HG03520 (cell line): ENCODE measurements around the gene ARFRP1.

Source experiments
- ATAC-seq: cut with Tn5 transposase; IDR thresholded peaks from one replicate; pipeline ENCODE4 v1.9.1; 2021; ENCODE audit warnings: mild to moderate bottlenecking, moderate library complexity; ENCODE audit not compliant: unreplicated experiment

The ARFRP1 gene

DNA sequence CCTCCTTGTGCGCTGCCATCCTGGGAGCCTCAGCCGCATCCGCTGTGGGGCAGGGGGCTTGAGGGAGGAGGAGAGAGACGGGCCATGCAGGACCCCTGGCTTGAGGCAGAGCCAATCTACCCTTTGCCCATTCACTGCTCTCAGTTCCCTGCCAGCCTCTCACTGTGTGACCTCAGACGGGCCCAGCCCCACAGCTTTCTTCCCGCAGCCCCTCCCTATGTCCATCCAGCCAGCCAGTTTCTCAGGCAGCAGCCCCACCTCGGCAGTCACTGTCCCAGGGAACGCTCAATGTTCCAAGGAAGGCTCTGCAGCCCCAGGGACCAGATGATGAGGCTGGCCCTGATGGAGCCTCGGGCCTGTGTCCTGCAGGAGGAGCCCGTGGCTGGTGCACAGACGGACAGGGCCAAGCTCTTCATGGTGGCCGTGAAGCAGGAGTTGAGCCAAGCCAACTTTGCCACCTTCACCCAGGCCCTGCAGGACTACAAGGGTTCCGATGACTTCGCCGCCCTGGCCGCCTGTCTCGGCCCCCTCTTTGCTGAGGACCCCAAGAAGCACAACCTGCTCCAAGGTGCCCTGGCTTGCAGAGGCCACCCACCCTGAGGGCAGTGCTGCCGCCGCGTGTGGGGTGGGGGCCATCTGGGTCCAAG lies 15.2 kb downstream of the ARFRP1 start:
- no peak for ATAC-seq

DNA sequence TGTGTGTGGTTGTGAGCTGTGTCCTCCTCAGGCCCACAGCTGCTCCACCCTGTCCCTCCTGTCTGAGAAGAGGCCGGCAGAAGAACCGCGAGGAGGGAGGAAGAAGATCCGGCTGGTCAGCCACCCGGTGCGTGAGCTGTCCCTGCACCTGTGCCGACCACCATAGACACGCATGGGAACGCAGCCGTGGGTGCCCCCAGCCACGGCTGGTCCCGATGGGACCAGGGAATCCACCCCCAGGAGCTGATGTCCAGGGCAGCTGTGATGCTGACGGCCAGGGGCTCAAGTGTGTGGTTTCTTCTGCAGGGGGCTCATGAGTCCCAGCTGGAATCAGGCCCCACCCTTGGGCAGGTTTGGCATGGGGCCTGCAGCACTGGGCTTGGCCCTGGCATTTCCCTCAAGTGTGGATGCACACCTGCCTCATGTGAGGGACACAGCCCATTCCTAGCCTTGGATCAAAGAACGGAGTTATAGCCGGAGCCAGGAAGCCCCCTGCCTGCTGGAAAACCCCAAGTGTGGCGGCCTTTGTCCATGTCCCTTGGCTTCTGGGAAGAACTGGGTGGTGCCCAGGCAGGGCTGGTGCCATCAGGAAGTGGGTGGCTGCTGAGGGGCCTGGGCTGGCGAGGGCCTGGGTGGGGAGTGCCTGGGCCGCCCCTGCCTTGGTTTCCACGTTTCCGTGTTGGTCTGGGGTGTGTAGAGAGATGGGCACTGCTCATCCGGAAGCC lies 15.9 kb downstream of the ARFRP1 start:
- no peak for ATAC-seq

DNA sequence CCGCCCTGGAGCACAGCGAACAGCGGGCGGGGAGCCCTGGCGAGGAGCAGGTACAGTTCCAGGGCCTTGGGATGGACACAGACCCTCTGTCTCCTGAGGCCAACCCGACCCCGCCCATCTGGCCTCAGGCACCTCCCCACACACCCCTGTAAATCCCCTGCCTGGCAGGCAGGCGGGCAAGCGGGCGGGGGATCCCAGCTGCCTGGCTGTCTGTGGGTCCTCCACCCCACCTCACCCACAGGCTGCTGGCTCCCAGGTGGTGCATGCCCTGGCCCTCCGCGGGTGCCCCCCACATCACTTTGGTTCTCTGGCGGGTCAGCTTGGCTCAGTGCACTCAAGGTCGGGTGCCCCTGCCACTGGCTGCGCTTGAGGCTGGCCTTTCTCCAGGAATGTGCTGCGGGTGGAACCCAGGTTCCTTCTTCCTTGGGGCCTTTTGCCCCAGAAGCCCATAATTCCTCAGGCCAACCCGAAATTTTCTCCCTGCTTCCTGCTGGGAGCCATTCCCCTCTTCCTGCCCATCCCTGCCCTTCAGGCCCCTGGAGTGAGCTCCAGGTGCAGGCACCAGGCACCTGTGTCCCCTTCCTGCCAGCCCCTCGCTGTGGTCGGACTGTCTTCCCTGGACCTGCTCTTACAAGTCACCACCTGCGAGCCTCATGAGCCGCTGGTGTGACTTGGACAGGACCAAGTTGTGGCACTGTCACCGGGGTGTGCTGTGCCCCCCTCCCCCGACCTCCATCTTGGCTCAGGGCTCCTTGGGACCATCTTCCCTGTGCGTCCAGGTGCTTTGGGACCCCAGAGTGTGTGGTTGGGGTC lies 16.7 kb downstream of the ARFRP1 start:
- no peak for ATAC-seq

GRCh38 chr20:63690003-63690897 lies 17.5 kb downstream of the ARFRP1 start:
- ATAC-seq: no peak

DNA sequence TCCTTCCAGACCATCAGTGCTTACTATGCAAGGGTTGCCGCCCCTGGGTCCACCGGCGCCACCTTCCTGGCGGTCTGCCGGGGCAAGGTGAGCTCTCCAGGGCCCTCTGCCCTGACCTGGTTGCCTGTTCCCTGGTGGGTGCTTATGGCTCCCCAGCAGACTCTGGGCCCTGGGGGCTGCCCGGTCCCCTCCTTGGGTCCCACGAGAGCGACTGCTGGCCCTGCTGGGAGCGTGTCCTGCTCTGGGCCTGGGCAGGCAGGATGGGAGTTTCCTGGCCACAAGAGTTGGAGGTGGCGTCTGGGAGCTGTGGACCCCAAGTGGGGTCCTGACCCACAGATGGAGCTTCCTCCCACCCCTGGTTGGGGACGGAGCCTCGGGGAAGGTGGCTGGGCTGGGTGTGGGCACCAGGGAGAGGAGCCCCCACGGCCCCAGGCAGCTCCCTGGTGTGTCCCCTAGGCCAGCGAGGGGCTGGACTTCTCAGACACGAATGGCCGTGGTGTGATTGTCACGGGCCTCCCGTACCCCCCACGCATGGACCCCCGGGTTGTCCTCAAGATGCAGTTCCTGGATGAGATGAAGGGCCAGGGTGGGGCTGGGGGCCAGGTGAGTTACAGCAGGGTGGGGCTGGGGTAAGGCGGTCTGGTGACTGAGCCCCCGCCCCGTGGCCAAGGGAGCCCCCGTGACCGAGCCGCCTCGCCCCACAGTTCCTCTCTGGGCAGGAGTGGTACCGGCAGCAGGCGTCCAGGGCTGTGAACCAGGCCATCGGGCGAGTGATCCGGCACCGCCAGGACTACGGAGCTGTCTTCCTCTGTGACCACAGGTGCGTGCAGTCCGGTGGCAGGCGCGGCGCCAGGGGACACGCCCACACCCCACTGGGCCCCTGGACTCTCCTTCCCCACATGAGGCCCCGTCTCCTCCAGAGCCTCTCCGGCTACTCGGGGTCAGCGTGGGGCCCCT lies 18.5 kb downstream of the ARFRP1 start:
- no peak for ATAC-seq

DNA sequence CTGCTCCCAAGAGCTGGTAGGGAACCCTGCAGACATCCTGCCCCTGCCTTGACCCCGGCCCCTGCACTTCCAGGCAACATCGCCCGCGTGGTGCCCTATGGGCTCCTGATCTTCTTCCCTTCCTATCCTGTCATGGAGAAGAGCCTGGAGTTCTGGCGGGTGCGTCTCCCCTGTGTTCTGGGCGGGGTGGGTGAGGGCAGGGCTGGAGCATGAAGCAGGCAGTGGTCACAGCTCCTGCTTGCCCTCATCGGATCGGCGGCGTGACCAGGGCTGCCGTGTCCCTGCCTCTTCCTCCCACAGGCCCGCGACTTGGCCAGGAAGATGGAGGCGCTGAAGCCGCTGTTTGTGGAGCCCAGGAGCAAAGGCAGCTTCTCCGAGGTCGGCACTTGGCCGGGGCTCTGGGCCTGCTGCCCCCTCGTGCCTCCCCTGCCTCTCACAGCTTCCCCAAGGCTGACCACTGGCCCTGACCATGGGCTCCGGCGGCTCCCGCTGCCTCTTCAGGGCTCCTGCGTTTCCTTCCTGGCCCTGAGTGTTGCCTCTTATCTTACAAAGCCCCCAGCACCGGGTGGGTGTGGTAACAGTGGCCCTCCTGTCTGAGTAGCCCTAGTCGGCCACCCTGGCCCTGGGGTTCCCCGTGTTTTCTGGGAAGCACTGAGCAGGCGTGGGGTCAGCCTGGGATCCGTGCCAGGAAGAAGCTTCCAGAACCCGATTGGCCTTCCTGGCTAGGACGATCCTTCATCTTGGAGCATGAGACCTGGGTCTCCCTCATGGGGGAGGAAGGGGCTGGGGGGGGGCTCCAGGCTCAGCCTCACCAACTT lies 19.3 kb downstream of the ARFRP1 start:
- ATAC-seq: no peak

- no peak for ATAC-seq
Measured at GRCh38 chr20:63687419-63688178, 20.2 kb downstream of the ARFRP1 start.

- no peak for ATAC-seq
Measured at GRCh38 chr20:63686492-63687321, 21.1 kb downstream of the ARFRP1 start.

DNA sequence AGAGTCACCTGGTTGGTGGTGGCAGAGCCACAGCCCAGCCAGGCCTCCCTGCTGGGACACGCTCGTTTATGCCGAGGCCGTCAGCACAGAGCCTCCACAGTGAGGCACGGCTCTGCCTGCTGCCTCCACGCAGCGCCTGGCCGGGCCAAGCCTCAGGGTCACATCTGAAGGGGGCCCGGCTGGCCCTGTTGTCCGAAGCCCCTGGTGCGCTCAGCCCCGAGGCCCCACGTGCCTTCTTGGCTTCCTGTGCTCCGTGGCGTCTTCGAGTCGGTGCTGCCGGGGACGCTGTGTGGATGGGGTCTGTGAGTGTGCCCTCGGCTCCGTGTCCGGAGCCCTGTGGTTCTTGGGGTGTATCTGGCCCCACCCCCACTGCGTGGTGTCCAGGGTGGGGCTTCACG lies 21.7 kb downstream of the ARFRP1 start:
- no peak for ATAC-seq

DNA sequence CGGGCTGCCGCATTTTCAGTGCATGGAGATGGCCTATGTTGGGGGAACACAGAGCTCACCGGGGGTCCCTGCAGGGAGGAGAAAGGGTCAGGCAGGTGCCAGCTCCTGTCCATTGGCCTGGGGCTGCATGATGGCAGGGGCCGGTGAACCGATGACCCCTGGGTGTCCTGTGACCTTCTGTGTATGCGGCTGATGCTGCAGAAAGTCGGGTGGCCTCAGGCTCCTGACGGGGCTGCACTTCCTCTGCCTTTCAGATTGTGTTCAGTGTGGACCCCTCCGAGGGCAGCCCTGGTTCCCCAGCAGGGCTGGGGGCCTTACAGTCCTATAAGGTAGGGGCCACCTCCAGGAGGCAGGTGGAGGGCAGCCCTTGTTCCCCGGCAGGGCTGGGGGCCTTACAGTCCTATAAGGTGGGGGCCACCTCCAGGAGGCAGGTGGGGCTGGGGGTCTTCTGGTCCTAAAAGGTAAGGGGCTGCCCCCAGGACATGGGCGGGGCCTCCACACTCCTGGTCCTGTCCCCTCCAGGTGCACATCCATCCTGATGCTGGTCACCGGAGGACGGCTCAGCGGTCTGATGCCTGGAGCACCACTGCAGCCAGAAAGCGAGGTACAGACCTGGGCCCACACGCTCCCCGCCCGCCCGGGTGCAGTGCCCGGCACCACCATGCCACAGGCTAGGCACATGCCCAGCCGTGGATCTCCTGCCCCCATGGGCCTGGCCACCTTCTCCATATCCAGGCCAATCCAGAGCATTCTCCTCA lies 22.3 kb downstream of the ARFRP1 start:
- no peak for ATAC-seq

DNA sequence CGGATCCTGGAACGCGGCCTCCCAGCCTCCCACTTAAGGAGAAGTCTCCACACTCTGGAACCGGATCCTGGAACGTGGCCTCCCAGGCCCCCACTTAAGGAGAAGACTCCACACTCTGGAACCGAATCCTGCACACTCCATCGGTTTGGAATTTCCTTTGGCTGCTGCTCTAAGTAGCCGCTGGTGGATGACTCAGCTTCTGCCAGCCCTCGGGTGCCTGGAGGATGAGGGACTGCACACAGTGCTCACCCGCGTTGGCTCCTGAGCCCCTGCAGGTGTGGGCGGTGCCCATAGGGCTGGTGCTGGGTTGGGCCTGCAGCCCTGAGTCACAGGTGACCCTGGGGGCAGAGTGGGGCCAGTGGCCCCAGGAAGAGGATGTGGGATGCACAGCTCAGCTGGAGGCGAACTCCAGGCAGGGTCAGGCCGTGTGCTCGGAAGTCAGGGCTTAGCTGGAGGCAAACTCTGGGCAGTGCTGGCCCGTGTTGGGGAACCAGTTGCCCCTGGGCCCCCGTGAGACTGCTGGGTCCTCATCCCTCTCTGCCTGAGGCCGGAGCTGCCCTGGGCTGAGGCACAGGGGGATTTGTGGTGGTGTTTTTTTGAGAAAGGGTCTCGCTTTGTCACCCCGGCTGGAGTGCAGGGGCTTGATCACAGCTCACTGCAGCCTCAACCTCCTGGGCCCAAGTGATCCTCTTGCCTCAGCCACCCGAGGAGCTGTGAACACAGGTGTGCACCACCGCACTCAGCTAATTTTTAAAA lies 25.2 kb downstream of the ARFRP1 start:
- ATAC-seq: no peak

DNA sequence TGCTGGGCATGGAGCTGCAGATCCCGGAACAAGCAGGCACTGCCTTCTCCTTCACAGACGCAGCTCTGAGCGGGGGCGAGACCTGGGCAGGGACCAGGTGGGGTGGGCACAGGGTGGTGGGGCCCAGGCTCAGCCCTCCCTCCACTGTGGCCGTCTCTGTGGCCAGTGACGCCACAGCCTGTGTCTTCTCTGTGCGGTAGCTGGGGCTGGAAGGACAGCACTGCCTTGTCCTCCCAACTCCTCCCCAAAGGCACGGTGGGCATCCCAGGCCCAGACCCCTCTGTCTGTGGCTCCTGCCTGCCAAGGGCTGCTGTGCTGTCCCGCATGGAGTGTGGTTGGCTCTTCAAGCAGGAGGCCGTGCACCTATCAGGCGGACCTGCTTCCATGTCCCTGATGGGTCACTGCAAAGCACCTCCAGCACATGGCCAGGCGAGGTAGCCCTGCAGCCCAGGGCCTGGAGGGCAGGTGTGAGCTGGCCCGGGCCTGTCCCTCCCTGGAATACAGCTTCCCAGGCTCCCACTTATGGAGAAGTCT lies 26.1 kb downstream of the ARFRP1 start:
- ATAC-seq: no peak

DNA sequence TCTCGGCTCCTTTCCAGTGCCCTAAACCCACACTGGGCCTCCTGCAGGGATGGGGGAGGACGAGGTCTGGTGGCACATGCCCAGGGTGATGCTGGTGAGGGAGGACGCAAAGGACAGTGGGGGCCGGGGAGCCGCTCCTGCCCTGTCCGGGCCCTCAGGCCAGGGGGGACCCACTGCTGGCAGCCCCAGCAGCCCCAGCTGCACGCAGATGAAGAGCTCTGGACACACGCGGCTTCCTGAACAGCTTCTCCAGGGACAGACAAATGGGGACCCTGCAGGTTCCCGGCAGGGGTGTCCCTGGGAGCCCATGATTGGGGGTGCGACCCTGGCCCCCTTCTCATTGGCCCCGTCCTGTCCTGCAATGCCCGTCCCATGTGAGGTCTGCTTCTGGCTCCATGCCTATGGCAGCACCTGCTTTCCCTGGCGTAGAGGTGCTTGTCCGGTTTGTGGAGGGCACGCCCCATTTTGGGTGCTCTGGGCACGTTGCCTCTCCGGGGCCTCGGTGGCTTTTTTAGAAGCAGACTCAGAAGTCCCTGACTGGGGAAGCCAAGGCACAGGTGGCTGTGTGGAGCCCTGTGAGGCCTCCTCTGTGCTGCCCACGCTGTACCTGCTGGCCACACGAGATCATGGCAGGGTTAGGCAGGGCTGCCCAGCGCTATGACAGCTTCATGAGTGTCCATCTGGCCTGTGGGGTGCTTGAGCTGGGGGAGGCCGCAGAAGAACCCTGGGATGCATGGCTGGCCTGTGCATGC lies 26.7 kb downstream of the ARFRP1 start:
- ATAC-seq: no peak

DNA sequence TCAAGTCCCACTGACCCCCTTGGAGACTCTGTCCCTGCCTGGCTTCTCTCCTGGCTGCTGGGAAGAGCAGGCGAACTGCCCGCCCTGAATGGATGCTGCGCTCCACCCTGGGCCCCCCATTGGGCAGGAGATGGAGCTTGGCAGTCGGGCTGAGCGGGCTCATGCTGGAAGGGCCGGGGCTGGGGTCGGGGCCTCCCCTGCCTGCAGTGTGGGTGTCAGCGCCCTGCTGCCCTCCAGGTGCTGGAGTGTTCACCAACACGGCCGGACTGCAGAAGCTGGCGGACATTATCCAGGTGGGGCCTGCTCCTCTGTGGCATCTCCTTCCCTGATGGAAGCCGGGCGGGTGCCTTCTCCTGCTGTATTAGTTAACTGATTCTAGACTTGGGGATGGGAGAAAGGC lies 27.3 kb downstream of the ARFRP1 start:
- no peak for ATAC-seq

DNA sequence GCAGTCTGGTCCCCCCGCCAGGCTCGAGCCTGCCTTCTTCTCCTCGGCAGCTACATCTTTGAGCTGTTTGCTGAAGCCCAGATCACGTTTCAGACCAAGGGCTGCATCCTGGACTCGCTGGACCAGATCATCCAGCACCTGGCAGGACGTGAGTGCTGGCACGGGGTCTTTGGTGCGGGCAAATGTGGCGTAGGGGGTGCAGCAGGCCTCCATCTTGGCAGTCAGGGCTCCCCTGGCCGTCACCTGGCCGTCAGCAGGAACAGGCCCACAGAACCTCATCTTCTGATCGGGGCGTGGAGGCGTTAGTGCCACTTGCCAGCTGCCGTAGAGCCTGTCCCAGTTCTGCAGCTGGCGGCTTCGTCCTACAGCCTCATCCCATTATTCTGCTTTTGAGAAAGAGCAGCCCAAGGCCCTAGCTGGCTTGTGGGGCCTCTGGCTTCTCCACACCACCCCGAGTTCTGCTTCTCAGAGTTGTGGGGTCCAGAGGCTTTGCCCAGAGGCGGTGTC lies 27.9 kb downstream of the ARFRP1 start:
- no peak for ATAC-seq
